Trophoblast cell (in vitro differentiated cells and primary cell): Measurements from ENCODE around the gene RPL23.
A peak's percentile ranks its signal among the peaks of the same experiment; 100 is the strongest.

Source experiments
- DNase-seq, 2 donors: peaks; one replicate each; pipeline ENCODE4 v3.0.0-alpha.2; 2016
- H2AFZ ChIP-seq: 2 replicates; pipeline ENCODE4 v1.6.1; 2013; ENCODE audit warnings: low read length, moderate library complexity, mild to moderate bottlenecking; ENCODE audit not compliant: insufficient read depth, poor library complexity
- H2AK5ac ChIP-seq: 2 replicates; pipeline ENCODE4 v1.6.1; 2013; ENCODE audit warnings: mild to moderate bottlenecking, low read length
- H2BK120ac ChIP-seq: 2 replicates; pipeline ENCODE4 v1.6.1; 2013; ENCODE audit warnings: low read length, mild to moderate bottlenecking, moderate library complexity; ENCODE audit not compliant: insufficient read depth, poor library complexity
- H2BK12ac ChIP-seq: 2 replicates; pipeline ENCODE4 v1.6.1; 2013; ENCODE audit warnings: mild to moderate bottlenecking, low read length, moderate library complexity
- H2BK5ac ChIP-seq: 2 replicates; pipeline ENCODE4 v1.6.1; 2013; ENCODE audit warnings: low read length, low read depth, moderate library complexity, mild to moderate bottlenecking; ENCODE audit not compliant: poor library complexity
- H3K14ac ChIP-seq: 2 replicates; pipeline ENCODE4 v1.6.1; 2013; ENCODE audit warnings: mild to moderate bottlenecking, low read length
- H3K18ac ChIP-seq: 2 replicates; pipeline ENCODE4 v1.6.1; 2013; ENCODE audit warnings: mild to moderate bottlenecking, low read length
- H3K23ac ChIP-seq: 2 replicates; pipeline ENCODE4 v1.6.1; 2013; ENCODE audit warnings: low read length
- H3K27ac ChIP-seq: 2 replicates; pipeline ENCODE4 v1.5.1; 2013; ENCODE audit warnings: low read depth, mild to moderate bottlenecking, inconsistent platforms, low read length, moderate library complexity
- H3K27me3 ChIP-seq: 2 replicates; pipeline ENCODE4 v1.6.1; 2013; ENCODE audit warnings: inconsistent platforms, mild to moderate bottlenecking, low read length, moderate library complexity; ENCODE audit not compliant: insufficient read depth
- H3K36me3 ChIP-seq, 2 experiments: 1 replicate in 1 of 2; 2 replicates in 1 of 2; pipeline ENCODE4 v1.6.1; 2013; ENCODE audit warnings: low read length in 2 of 2, mild to moderate bottlenecking in 2 of 2, moderate library complexity in 1 of 2; ENCODE audit not compliant: insufficient read depth in 2 of 2, control insufficient read depth in 1 of 2
- H3K4ac ChIP-seq: 2 replicates; pipeline ENCODE4 v1.6.1; 2013; ENCODE audit warnings: low read depth, mild to moderate bottlenecking, low read length, moderate library complexity
- H3K4me1 ChIP-seq, 2 experiments: 1 replicate in 1 of 2; 2 replicates in 1 of 2; pipeline ENCODE4 v1.6.1; 2013; ENCODE audit warnings: low read length in 2 of 2, mild to moderate bottlenecking in 2 of 2, moderate library complexity in 1 of 2; ENCODE audit not compliant: insufficient read depth in 2 of 2, control insufficient read depth in 1 of 2
- H3K4me2 ChIP-seq: 2 replicates; pipeline ENCODE4 v1.6.1; 2013; ENCODE audit warnings: inconsistent platforms, mild to moderate bottlenecking, low read length, moderate library complexity
- H3K4me3 ChIP-seq: 2 replicates; pipeline ENCODE4 v1.5.1; 2013; ENCODE audit warnings: mild to moderate bottlenecking, low read depth, low read length, inconsistent platforms
- H3K79me1 ChIP-seq: one replicate; pipeline ENCODE4 v1.6.1; 2013; ENCODE audit warnings: low read length
- H3K79me2 ChIP-seq: 2 replicates; pipeline ENCODE4 v1.6.1; 2013; ENCODE audit warnings: low read length, mild to moderate bottlenecking; ENCODE audit not compliant: control insufficient read depth, insufficient read depth, poor library complexity
- H3K9ac ChIP-seq: 2 replicates; pipeline ENCODE4 v1.6.1; 2013; ENCODE audit warnings: mild to moderate bottlenecking, low read length
- H3K9me3 ChIP-seq: 2 replicates; pipeline ENCODE4 v1.6.1; 2013; ENCODE audit warnings: low read depth, mild to moderate bottlenecking, control low read depth, inconsistent platforms, low read length; ENCODE audit not compliant: insufficient read depth
- H4K12ac ChIP-seq: 2 replicates; pipeline ENCODE4 v1.6.1; 2013; ENCODE audit warnings: low read depth, mild to moderate bottlenecking, low read length, moderate library complexity
- H4K8ac ChIP-seq: 2 replicates; pipeline ENCODE4 v1.6.1; 2013; ENCODE audit warnings: low read depth, mild to moderate bottlenecking, low read length, moderate library complexity
- H4K91ac ChIP-seq: one replicate; pipeline ENCODE4 v1.6.1; 2013; ENCODE audit warnings: low read depth, mild to moderate bottlenecking, low read length, moderate library complexity
- WGBS: extraction: QIAGEN DNeasy Blood & Tissue Kit; methylation state at CpG from one replicate; pipeline ENCODE4 v1.1.7; 2013; ENCODE audit warnings: missing lambda C conversion rate; ENCODE audit not compliant: insufficient read length, insufficient coverage; ENCODE audit errors: extremely low coverage; 5-methylcytosine and 5-hydroxymethylcytosine counted together

The RPL23 gene

DNA sequence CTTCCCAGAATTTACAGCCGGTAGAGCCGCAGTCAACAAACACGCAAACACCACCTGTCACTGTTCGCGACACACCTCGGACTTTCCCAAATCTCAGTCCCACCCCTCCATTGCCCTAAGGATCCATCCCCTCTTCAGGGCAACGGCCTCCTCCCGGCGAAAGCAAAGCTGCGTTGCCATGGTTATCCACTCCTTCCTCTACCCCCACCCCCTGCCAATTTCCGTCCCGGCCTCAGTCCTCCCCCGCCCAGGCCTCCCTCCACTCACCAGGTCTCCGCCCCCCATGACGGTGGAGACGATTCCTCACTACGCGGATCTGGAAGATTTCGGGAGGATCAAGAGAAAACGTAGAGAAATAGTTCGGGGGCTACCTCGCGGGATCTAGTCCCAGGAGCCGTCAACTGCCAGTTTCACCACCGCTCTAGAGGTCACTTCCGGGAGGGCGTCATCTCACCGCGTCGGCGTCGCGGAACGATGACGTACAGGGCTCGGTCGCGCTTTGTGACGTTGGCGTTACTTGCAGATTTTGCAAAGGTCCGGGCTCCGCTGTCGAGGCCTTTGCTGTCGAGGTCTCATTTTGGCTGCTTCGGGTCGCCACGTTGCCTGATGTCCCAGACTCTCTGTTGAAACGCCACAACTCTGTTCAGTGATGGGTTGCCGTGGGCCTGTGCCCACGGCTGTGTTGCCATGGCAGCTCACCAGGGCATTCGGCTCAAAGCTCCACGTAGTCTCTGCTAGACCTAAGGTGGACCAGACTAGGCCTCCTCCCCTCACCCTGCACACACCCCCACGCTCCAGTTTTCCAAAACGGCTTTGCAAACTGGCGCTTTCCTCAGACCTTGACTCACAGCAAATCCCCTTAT, 28.4 kb downstream of the RPL23 start, which contains the start of gene CWC25:
CWC25 (minus strand) TSS at position 423 of the 863 bp plus-strand sequence; CDS start at position 285, 138 bp downstream.
- peaks cover 4% of the 10 kb centered on the region for H3K79me2 ChIP-seq
- peak within 1 kb of the TSS; percentile 94 for H3K4me2 ChIP-seq
- peak within 1 kb of the TSS; percentile 95 for H3K9ac ChIP-seq
- H2BK120ac ChIP-seq = peak within 1 kb of the TSS; percentile 77
- no peak within 1 kb of the TSS for H2BK12ac ChIP-seq
- H2AK5ac ChIP-seq = peak within 1 kb of the TSS; percentile 77
- H3K23ac ChIP-seq = no peak within 1 kb of the TSS
- peaks cover 8 to 12% of the 10 kb centered on the region in 2 experiments for H3K36me3 ChIP-seq
- H3K27ac ChIP-seq = peak within 1 kb of the TSS; percentile 98
- H4K12ac ChIP-seq = peak within 1 kb of the TSS; percentile 100
- H3K4me1 ChIP-seq = peaks cover 0 to 4% of the 10 kb centered on the region in 2 experiments
- no peaks in the 10 kb centered on the region for H3K27me3 ChIP-seq
- H4K8ac ChIP-seq = peak within 1 kb of the TSS; percentile 100
- peak within 1 kb of the TSS; percentile 89 for H3K18ac ChIP-seq
- peaks cover 1% of the 10 kb centered on the region for H3K9me3 ChIP-seq
- WGBS = no CpG with 5 or more reads among the region's 55 CpGs
- peak; percentile 94 to 100 for DNase-seq
- H3K4ac ChIP-seq = peak within 1 kb of the TSS; percentile 96
- H3K79me1 ChIP-seq = peaks cover 7% of the 10 kb centered on the region
- peak within 1 kb of the TSS; percentile 88 for H3K4me3 ChIP-seq
- peak within 1 kb of the TSS; percentile 93 for H3K14ac ChIP-seq
- H2BK5ac ChIP-seq = peak within 1 kb of the TSS; percentile 82
- H2AFZ ChIP-seq = peak within 1 kb of the TSS; percentile 93
- H4K91ac ChIP-seq = peak within 1 kb of the TSS; percentile 96

DNA sequence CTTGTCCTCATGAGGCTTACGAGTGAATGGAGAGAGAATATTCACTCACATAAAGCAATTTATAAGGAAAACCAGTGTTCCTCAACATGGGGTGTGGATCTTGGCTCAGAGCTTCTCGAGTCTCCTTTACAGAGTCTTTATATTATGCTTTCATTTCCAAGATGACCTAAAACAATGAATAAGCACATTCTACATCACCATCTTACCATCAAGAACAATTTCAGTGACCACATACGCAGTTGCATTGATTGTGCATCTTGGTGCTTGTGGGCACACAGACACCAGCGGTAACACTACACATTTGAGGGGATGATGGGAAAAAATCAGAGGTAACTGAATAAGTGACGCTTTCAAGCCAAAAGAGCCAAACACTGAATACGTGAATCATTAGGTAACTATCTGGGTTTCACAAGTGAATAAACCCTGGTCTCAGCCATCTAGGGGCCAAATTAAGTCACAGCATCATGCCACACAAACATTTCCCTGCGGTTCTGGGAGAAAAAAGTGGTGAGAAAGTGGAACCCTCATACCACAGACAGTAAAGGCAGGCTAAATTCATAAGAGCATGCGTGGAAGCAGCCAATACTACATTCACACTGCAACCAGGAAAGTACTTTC, 37.8 kb downstream of the RPL23 start:
- WGBS = no CpG with 5 or more reads among the region's 8 CpGs
- Histone ChIP-seq H3K79me1 (no peaks in the 10 kb centered on the region), H3K79me2 (no peaks in the 10 kb centered on the region), H3K14ac (no peak overlapping the region), H3K23ac (no peak overlapping the region), H4K8ac (no peak overlapping the region), H2BK120ac (no peak overlapping the region), H3K9me3 (peaks cover under 1% of the 10 kb centered on the region), H4K12ac (no peak overlapping the region), H3K27ac (no peak overlapping the region), H3K4me3 (no peak overlapping the region), H3K4me1 (no peaks in the 10 kb centered on the region), H3K27me3 (no peaks in the 10 kb centered on the region), H3K18ac (no peak overlapping the region), H4K91ac (no peak overlapping the region), H3K4ac (no peak overlapping the region), H2BK5ac (no peak overlapping the region), H2AFZ (no peak overlapping the region), H3K9ac (no peak overlapping the region), H2BK12ac (no peak overlapping the region), H2AK5ac (no peak overlapping the region), H3K4me2 (no peak overlapping the region), H3K36me3 (peaks cover 36 to 42% of the 10 kb centered on the region in 2 experiments)
- DNase-seq = peak in 1 of 2 donors; percentile 44

DNA sequence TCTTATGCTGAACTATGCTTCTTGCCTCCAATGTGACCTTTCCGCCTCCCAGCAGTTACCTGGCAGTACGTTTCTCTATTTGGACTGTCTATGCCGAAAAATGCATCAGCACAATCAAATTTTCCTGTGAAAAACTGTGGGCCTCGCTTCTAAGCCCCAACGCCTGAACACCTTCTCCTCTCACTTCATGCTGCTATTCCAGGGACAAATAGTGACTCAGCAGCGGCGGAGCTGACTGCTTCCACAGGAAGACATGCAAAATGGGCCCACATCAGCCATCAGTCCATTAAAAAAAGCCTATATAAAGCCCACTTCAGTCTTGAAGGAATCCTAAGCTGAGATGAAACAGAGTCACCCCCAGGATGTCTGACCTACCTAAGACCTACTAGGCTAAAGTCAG, 43.7 kb downstream of the RPL23 start:
- Histone ChIP-seq H4K8ac (no peak overlapping the region), H4K91ac (no peak overlapping the region), H2BK5ac (no peak overlapping the region), H3K79me1 (no peaks in the 10 kb centered on the region), H4K12ac (no peak overlapping the region), H3K9me3 (no peaks in the 10 kb centered on the region), H3K14ac (no peak overlapping the region), H3K4ac (no peak overlapping the region), H2BK12ac (no peak overlapping the region), H2BK120ac (no peak overlapping the region), H3K4me2 (no peak overlapping the region), H3K27ac (no peak overlapping the region), H2AFZ (no peak overlapping the region), H3K9ac (no peak overlapping the region), H3K4me3 (no peak overlapping the region), H3K4me1 (no peaks in the 10 kb centered on the region), H3K27me3 (no peaks in the 10 kb centered on the region), H3K18ac (no peak overlapping the region), H3K79me2 (no peaks in the 10 kb centered on the region), H3K23ac (no peak overlapping the region), H3K36me3 (peaks cover 56 to 62% of the 10 kb centered on the region in 2 experiments), H2AK5ac (no peak overlapping the region)
- WGBS = no CpG with 5 or more reads among the region's 7 CpGs
- DNase-seq = no peak

DNA sequence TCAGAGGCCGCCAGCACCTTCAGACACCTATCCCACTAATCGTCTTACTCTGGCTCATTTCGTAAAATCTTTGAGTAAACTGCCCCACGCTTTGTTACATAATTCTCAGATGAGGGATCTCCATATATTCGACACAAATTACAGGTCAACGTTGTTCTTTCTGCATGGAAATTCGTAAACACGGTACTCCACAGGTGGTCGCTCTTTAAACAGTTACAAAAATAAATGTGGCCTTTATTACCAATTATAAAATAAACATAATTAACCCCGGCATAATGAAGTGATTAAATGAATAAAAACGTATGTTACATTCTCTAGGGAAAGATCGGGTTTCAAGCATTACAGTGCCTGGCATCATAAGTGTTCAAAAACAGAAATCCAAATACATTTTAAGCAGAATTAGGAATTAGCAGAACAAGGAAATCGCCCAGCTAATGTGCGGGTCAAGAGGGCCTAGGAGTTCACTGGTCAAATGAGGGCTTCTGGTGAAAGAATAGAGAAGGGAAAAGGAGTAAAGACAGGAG, 53.2 kb downstream of the RPL23 start:
- Histone ChIP-seq H3K79me2 (peaks cover 11% of the 10 kb centered on the region), H3K23ac (no peak overlapping the region), H3K27me3 (no peaks in the 10 kb centered on the region), H3K4me3 (no peak overlapping the region), H3K4ac (no peak overlapping the region), H3K18ac (no peak overlapping the region), H2BK5ac (no peak overlapping the region), H4K12ac (no peak overlapping the region), H4K8ac (no peak overlapping the region), H3K4me1 (peaks cover 0 to 10% of the 10 kb centered on the region in 2 experiments), H2BK12ac (no peak overlapping the region), H2AFZ (no peak overlapping the region), H3K79me1 (peaks cover 9% of the 10 kb centered on the region), H3K4me2 (peak overlapping the region; percentile 68), H3K9ac (no peak overlapping the region), H2AK5ac (no peak overlapping the region), H3K14ac (no peak overlapping the region), H3K9me3 (no peaks in the 10 kb centered on the region), H3K36me3 (peaks cover 17 to 18% of the 10 kb centered on the region in 2 experiments), H3K27ac (no peak overlapping the region), H2BK120ac (no peak overlapping the region), H4K91ac (no peak overlapping the region)
- DNase-seq = peak in 1 of 2 donors; percentile 25
- WGBS = no CpG with 5 or more reads among the region's 14 CpGs
